Lower lobe of right lung (tissue), 2 donors: ENCODE results near the gene B3GAT3. TPM values are rescaled to one million over a fixed set of nuclear protein-coding genes. Genes with fewer than 3 reads are reported as not detected.

Experiments used
- ATAC-seq, 2 donors: fragments of 200-7000 bp; cut with Tn5 transposase; one replicate each; pipeline ENCODE4 v1.9.1; 2020 to 2022; ENCODE audit warnings: mild to moderate bottlenecking in 2 of 2, moderate library complexity in 2 of 2
- DNase-seq: peaks from one replicate; pipeline ENCODE4 v3.0.0-alpha.2; 2020
- H3K27ac ChIP-seq: fragments of 200-600 bp; one replicate; pipeline ENCODE4 v1.8.0; 2022
- H3K27me3 ChIP-seq: fragments of 200-600 bp; one replicate; pipeline ENCODE4 v1.8.0; 2022; ENCODE audit warnings: low read depth
- H3K36me3 ChIP-seq: fragments of 200-600 bp; one replicate; pipeline ENCODE4 v1.8.0; 2022; ENCODE audit warnings: mild to moderate bottlenecking
- H3K4me1 ChIP-seq: fragments of 200-600 bp; one replicate; pipeline ENCODE4 v1.8.0; 2022
- H3K4me3 ChIP-seq: fragments of 200-600 bp; one replicate; pipeline ENCODE4 v1.8.0; 2022; ENCODE audit warnings: mild to moderate bottlenecking
- H3K9me3 ChIP-seq: fragments of 200-600 bp; one replicate; pipeline ENCODE4 v1.8.0; 2022
- CTCF ChIP-seq: fragments of 200-600 bp; IDR thresholded peaks from one replicate; pipeline ENCODE4 v1.8.0; 2022; ENCODE audit warnings: antibody characterized with exemption, mild to moderate bottlenecking
- intact Hi-C: fragments of 100-400 bp; cut with DNase I; formaldehyde crosslinking; loops from one replicate; pipeline ENCODE4 v1.11.0; 2022
- total RNA-seq: library from RNA; stranded (reverse); fragmentation: NEBNext Ultra II Directional; extraction: Animal tissue kit (Norgen Biotek cat#: 25700); gene quantifications from one replicate; pipeline ENCODE4 v1.2.1, GENCODE V29; 2021
- donor health status: DM: no; HTN: yes; CAD: no; lungs with severe emphysema.

The B3GAT3 gene
- total RNA-seq, 1 donor from 2014 or later, result 32.6 TPM

GRCh38 chr11:62575156-62575555 lies 46.6 kb downstream of the B3GAT3 start:
- Histone ChIP-seq H3K4me1 (peaks cover 56% of the 10 kb centered on the region), H3K9me3 (no peaks in the 10 kb centered on the region), H3K36me3 (peaks cover 72% of the 10 kb centered on the region), H3K27ac (peak overlapping the region; percentile 86), H3K4me3 (peak overlapping the region; percentile 80), H3K27me3 (no peaks in the 10 kb centered on the region)
- intact Hi-C loops, result no loop called here
- no peak for DNase-seq
- no peak for ATAC-seq
- TF ChIP-seq CTCF, result no peak

GRCh38 chr11:62574363-62575071 lies 47.3 kb downstream of the B3GAT3 start:
- no peak for TF ChIP-seq CTCF
- DNase-seq (no peak), ATAC-seq (peak; percentile 20 to 51)
- Histone ChIP-seq H3K9me3 (no peaks in the 10 kb centered on the region), H3K36me3 (peaks cover 73% of the 10 kb centered on the region), H3K4me3 (peak overlapping the region; percentile 80), H3K4me1 (peaks cover 59% of the 10 kb centered on the region), H3K27ac (peak overlapping the region; percentile 86), H3K27me3 (no peaks in the 10 kb centered on the region)
- intact Hi-C loops, result no loop called here

- H3K27ac ChIP-seq, result peak within 1 kb of the TSS; percentile 86
- H3K27me3 ChIP-seq, result no peaks in the 10 kb centered on the region
- H3K4me1 ChIP-seq, result peaks cover 59% of the 10 kb centered on the region
- H3K36me3 ChIP-seq, result peaks cover 73% of the 10 kb centered on the region
- peak; percentile 98 for ATAC-seq
- peak within 1 kb of the TSS; percentile 80 for H3K4me3 ChIP-seq
- H3K9me3 ChIP-seq, result no peaks in the 10 kb centered on the region
- intact Hi-C loops, result no loop called here
- DNase-seq, result peak; percentile 98
- no peak for TF ChIP-seq CTCF
Observed at GRCh38 chr11:62573592-62574362, 48.0 kb downstream of the B3GAT3 start, which contains the start of gene EEF1G. Gene EEF1G, minus strand, starts transcription at chr11:62573891. Its CDS starts 49 bp downstream, at chr11:62573842.

GRCh38 chr11:62573006-62573591 lies 48.7 kb downstream of the B3GAT3 start:
- peaks cover 73% of the 10 kb centered on the region for H3K36me3 ChIP-seq

More at GRCh38 chr11:62573006-62573591, 48.7 kb downstream of the B3GAT3 start:
- Histone ChIP-seq H3K4me3 (peak overlapping the region; percentile 80), H3K9me3 (no peaks in the 10 kb centered on the region), H3K4me1 (peaks cover 59% of the 10 kb centered on the region), H3K27ac (peak overlapping the region; percentile 78), H3K27me3 (no peaks in the 10 kb centered on the region)
- intact Hi-C loops, result no loop called here
- ATAC-seq (peak in 1 of 2 donors; percentile 6), DNase-seq (no peak)
- no peak for TF ChIP-seq CTCF
